ENCODE measurements around the gene PSME1. TPM values are rescaled to one million over a fixed set of nuclear protein-coding genes. Genes with fewer than 3 reads are reported as not detected.

PSME1 gene
- total RNA-seq, 1 experiment from 2014 or later = 76.8 TPM

DNA sequence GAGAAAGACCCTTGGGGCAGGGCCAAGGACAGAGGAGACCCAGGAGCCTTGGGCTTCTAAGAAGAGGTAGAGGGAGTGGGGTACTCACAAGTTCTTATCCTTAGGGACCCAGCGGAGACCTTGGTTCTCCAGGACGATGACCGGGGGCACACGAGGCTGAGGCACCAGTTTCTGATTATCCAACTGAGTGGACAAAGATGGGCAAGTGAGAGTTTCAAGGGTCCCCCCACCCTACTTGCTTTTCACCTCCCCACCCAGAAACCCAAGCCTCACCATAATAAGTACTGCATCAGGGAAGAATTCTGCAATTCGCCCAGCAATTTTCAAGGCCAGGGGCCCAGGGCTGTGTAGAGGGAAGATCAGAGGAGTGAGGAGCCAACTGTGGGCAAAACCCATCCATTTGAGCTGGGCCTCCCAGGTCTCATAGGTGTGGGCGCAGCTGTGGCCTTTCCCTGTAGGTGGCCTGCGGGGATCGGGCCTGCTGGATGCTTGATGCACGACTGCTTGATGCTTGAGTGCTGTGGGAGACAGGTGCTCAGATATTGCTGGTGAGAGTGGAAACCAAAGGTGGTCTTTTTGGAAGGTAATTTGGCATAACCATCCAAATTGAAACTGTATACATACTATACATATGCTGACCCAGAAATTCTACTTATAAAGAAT lies 3.4 kb downstream of the PSME1 start:
- CTCF ChIA-PET = interaction anchor here (0.7 to 1.4 kb wide), 2 partner anchors 18 to 21 kb away, joined by 3 to 5 read pairs; partner anchors contain the start of gene IRF9
- no peak for TF ChIP-seq SMAD4 (CRISPR knock-in tag; IDR thresholded peaks at IDR 0.05)
- TF ChIP-seq GABPB1 (CRISPR knock-in tag; IDR thresholded peaks at IDR 0.05) = peak; percentile 48
- TF ChIP-seq, protein P1, sequence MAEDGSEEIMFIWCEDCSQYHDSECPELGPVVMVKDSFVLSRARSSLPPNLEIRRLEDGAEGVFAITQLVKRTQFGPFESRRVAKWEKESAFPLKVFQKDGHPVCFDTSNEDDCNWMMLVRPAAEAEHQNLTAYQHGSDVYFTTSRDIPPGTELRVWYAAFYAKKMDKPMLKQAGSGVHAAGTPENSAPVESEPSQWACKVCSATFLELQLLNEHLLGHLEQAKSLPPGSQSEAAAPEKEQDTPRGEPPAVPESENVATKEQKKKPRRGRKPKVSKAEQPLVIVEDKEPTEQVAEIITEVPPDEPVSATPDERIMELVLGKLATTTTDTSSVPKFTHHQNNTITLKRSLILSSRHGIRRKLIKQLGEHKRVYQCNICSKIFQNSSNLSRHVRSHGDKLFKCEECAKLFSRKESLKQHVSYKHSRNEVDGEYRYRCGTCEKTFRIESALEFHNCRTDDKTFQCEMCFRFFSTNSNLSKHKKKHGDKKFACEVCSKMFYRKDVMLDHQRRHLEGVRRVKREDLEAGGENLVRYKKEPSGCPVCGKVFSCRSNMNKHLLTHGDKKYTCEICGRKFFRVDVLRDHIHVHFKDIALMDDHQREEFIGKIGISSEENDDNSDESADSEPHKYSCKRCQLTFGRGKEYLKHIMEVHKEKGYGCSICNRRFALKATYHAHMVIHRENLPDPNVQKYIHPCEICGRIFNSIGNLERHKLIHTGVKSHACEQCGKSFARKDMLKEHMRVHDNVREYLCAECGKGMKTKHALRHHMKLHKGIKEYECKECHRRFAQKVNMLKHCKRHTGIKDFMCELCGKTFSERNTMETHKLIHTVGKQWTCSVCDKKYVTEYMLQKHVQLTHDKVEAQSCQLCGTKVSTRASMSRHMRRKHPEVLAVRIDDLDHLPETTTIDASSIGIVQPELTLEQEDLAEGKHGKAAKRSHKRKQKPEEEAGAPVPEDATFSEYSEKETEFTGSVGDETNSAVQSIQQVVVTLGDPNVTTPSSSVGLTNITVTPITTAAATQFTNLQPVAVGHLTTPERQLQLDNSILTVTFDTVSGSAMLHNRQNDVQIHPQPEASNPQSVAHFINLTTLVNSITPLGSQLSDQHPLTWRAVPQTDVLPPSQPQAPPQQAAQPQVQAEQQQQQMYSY (CRISPR knock-in tag; IDR thresholded peaks at IDR 0.05) = no peak
- no peak for TF ChIP-seq TP53 (CRISPR knock-in tag; IDR thresholded peaks at IDR 0.05)
- TF ChIP-seq, protein P2, sequence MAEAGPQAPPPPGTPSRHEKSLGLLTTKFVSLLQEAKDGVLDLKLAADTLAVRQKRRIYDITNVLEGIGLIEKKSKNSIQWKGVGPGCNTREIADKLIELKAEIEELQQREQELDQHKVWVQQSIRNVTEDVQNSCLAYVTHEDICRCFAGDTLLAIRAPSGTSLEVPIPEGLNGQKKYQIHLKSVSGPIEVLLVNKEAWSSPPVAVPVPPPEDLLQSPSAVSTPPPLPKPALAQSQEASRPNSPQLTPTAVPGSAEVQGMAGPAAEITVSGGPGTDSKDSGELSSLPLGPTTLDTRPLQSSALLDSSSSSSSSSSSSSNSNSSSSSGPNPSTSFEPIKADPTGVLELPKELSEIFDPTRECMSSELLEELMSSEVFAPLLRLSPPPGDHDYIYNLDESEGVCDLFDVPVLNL (CRISPR knock-in tag; IDR thresholded peaks at IDR 0.05; ENCODE audit: borderline replicate concordance, low read depth) = no peak
- peak overlapping the region; percentile 53; the same call in 1 of the 2 replicates for H3K27ac Mint-ChIP-seq
- no peaks in the 10 kb centered on the region for H3K27me3 Mint-ChIP-seq (ENCODE audit: low read depth)
- no peak for ATAC-seq
- H3K9me3 Mint-ChIP-seq = no peaks in the 10 kb centered on the region
- H3K4me1 Mint-ChIP-seq = peaks cover 31% of the 10 kb centered on the region
- H3K4me3 Mint-ChIP-seq = peak overlapping the region; percentile 95
- DNase-seq (ENCODE audit: low spot score) = no peak
- POLR2A ChIA-PET = interaction anchor here (0.6 kb wide), 1 partner anchor 496 kb away, joined by 3 read pairs; no protein-coding TSS in a partner anchor
- peaks cover 36% of the 10 kb centered on the region for H3K36me3 Mint-ChIP-seq

DNA sequence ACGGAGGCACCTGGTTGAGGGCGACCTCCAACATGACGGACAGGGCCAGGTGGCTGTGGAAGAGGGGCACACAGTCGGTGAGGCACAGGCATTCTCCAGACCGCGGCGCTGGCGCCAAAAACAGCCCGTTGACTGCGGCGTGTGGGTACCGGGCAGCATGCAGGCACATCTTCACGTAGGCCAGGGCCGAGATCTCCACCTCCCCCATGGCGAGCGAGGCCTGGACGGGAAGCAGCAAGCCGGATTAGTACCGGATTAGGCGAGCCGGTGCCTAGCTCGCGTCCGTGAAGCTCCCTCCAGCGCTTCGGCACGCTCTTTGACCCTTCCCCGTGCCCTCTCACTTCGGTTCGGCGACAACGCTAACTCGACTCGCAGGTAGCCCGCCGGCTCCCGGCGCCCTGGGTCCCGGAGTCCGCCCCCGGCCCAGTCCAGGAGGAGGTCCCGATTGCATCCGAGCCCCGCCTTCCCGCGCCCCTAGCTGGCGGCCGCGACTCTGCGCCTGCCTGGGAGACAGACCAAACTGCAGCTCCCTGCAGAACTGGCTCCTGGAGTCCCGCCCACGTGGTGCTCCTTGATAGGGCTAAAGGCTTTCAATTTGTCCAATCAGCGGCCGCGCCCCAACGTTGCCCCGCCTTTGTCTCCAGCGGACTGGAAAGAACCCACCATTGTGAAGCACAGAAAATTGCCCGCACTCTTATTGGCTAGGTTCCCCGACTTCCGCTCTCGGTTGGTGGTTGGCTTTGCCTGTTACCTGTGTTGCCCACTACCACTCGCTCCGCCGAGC lies 5.3 kb downstream of the PSME1 start, which contains the start of gene EMC9:
Gene EMC9 (minus strand): TSS at position 495 of the 784 bp plus-strand sequence. CDS start 287 bp downstream, at position 208.
- peak; percentile 89 for ATAC-seq
- CTCF ChIA-PET = interaction anchor here (0.6 to 2.3 kb wide), 14 partner anchors 20 to 586 kb away, joined by 3 to 26 read pairs (median 5); partner anchors contain the start of genes CIDEB, DCAF11, IRF9 and NRL
- no peaks in the 10 kb centered on the region for H3K27me3 Mint-ChIP-seq (ENCODE audit: low read depth)
- peak; percentile 100 for DNase-seq (ENCODE audit: low spot score)
- peaks cover 35% of the 10 kb centered on the region for H3K4me1 Mint-ChIP-seq
- peak within 1 kb of the TSS; percentile 95 for H3K4me3 Mint-ChIP-seq
- POLR2A ChIA-PET = interaction anchor here (0.6 to 2.1 kb wide), 12 partner anchors 10 to 603 kb away, joined by 3 to 24 read pairs (median 4); partner anchors contain the start of genes CARMIL3, CHMP4A, DCAF11 and IRF9
- H3K27ac Mint-ChIP-seq = peak within 1 kb of the TSS; percentile 99
- H3K36me3 Mint-ChIP-seq = peaks cover 42% of the 10 kb centered on the region
- no peaks in the 10 kb centered on the region for H3K9me3 Mint-ChIP-seq
- TF ChIP-seq TP53 (CRISPR knock-in tag; IDR thresholded peaks at IDR 0.05) = peak; percentile 27; the same call in 1 of the 2 replicates
- peak; percentile 81; the same call in 1 of the 2 replicates for TF ChIP-seq EMX1 (CRISPR knock-in tag; IDR thresholded peaks at IDR 0.05)
- TF ChIP-seq ZNF423 (CRISPR knock-in tag; IDR thresholded peaks at IDR 0.05) = no peak
- TF ChIP-seq, protein P3, sequence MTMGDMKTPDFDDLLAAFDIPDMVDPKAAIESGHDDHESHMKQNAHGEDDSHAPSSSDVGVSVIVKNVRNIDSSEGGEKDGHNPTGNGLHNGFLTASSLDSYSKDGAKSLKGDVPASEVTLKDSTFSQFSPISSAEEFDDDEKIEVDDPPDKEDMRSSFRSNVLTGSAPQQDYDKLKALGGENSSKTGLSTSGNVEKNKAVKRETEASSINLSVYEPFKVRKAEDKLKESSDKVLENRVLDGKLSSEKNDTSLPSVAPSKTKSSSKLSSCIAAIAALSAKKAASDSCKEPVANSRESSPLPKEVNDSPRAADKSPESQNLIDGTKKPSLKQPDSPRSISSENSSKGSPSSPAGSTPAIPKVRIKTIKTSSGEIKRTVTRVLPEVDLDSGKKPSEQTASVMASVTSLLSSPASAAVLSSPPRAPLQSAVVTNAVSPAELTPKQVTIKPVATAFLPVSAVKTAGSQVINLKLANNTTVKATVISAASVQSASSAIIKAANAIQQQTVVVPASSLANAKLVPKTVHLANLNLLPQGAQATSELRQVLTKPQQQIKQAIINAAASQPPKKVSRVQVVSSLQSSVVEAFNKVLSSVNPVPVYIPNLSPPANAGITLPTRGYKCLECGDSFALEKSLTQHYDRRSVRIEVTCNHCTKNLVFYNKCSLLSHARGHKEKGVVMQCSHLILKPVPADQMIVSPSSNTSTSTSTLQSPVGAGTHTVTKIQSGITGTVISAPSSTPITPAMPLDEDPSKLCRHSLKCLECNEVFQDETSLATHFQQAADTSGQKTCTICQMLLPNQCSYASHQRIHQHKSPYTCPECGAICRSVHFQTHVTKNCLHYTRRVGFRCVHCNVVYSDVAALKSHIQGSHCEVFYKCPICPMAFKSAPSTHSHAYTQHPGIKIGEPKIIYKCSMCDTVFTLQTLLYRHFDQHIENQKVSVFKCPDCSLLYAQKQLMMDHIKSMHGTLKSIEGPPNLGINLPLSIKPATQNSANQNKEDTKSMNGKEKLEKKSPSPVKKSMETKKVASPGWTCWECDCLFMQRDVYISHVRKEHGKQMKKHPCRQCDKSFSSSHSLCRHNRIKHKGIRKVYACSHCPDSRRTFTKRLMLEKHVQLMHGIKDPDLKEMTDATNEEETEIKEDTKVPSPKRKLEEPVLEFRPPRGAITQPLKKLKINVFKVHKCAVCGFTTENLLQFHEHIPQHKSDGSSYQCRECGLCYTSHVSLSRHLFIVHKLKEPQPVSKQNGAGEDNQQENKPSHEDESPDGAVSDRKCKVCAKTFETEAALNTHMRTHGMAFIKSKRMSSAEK (CRISPR knock-in tag; IDR thresholded peaks at IDR 0.05; ENCODE audit: borderline replicate concordance) = no peak
- TF ChIP-seq TCF7 (CRISPR knock-in tag; IDR thresholded peaks at IDR 0.05; ENCODE audit: low read depth) = 0 out of 2 replicates have a peak, but pooled peaks have one; percentile 37
- TF ChIP-seq, protein P4, sequence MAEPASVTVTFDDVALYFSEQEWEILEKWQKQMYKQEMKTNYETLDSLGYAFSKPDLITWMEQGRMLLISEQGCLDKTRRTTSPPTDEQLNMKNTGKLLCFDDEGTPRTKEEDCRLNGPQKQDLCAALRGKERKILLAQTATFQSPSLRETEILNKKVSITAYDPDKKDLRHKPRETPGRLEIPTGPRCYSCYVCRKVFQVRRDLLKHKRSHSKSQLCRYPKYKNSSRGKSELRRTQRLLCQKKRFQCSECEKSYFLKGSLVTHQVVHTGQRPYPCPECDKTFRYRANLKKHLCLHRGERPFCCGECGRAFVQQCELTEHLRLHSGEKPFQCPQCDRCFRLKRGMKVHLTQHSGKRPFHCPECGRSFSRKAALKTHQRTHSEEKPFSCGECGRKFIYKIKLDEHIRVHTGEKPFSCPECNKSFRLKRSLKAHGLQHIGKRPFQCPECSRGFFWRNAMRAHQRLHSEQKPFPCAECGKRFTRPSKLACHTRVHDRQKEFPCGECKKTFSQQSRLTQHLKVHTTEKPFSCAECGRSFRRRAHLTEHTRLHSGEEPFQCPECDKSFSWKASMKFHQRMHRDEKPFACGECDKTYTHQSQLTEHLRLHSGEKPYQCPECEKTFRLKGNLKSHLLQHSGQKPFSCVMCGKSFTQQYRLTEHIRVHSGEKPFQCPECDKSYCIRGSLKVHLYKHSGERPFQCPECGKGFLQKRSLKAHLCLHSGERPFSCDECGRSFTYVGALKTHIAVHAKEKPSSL (CRISPR knock-in tag; conservative IDR thresholded peaks at IDR 0.05) = no peak
- peak; percentile 68 for TF ChIP-seq SP1 (CRISPR knock-in tag; conservative IDR thresholded peaks at IDR 0.05)
- TF ChIP-seq, protein P5, sequence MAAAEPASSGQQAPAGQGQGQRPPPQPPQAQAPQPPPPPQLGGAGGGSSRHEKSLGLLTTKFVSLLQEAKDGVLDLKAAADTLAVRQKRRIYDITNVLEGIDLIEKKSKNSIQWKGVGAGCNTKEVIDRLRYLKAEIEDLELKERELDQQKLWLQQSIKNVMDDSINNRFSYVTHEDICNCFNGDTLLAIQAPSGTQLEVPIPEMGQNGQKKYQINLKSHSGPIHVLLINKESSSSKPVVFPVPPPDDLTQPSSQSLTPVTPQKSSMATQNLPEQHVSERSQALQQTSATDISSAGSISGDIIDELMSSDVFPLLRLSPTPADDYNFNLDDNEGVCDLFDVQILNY (CRISPR knock-in tag; IDR thresholded peaks at IDR 0.05) = peak; percentile 84
- TF ChIP-seq ZNF121 (CRISPR knock-in tag; IDR thresholded peaks at IDR 0.05) = no peak; the same call in 1 of the 2 replicates
- TF ChIP-seq, protein P6, sequence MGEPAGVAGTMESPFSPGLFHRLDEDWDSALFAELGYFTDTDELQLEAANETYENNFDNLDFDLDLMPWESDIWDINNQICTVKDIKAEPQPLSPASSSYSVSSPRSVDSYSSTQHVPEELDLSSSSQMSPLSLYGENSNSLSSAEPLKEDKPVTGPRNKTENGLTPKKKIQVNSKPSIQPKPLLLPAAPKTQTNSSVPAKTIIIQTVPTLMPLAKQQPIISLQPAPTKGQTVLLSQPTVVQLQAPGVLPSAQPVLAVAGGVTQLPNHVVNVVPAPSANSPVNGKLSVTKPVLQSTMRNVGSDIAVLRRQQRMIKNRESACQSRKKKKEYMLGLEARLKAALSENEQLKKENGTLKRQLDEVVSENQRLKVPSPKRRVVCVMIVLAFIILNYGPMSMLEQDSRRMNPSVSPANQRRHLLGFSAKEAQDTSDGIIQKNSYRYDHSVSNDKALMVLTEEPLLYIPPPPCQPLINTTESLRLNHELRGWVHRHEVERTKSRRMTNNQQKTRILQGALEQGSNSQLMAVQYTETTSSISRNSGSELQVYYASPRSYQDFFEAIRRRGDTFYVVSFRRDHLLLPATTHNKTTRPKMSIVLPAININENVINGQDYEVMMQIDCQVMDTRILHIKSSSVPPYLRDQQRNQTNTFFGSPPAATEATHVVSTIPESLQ (CRISPR knock-in tag; IDR thresholded peaks at IDR 0.05) = no peak
- TF ChIP-seq ESRRA (CRISPR knock-in tag; IDR thresholded peaks at IDR 0.05; ENCODE audit: borderline replicate concordance) = 0 out of 2 replicates have a peak, but pooled peaks have one; percentile 39
- peak; percentile 11; the same call in 1 of the 2 replicates for TF ChIP-seq FOXK1 (CRISPR knock-in tag; IDR thresholded peaks at IDR 0.05)
- TF ChIP-seq MXD4 (CRISPR knock-in tag; IDR thresholded peaks at IDR 0.05; ENCODE audit: borderline replicate concordance) = no peak

Measured in WTC11 (cell line).